Measurements from ENCODE around the gene PIEZO2. TPM values are rescaled to one million over a fixed set of nuclear protein-coding genes. Genes with fewer than 3 reads are reported as not detected.
A peak's percentile ranks its signal among the peaks of the same experiment; 100 is the strongest.

The PIEZO2 gene
- total and polyA plus RNA-seq, 8 donors = 0.38 to 11.1 (median 3.0) TPM

- ATAC-seq (no peak), FAIRE-seq (no peak), DNase-seq (no peak)
- Histone ChIP-seq H3K27ac (no peak overlapping the region), H3K27me3 (no peaks in the 10 kb centered on the region), H3K36me3 (no peaks in the 10 kb centered on the region), H3K9me3 (no peaks in the 10 kb centered on the region), H3K4me3 (no peak overlapping the region), H3K4me1 (no peaks in the 10 kb centered on the region)
- 57 to 70% methylated on average over 4 of the region's 4 CpGs for WGBS, 2 donors
- intact Hi-C loops (cut with DNase I) = no loop called here
- no peak for TF ChIP-seq CTCF (IDR thresholded peaks at IDR 0.05)
These were observed 460.6 kb downstream of the PIEZO2 start for GRCh38 chr18:10688766-10689165.

GRCh38 chr18:10687161-10687925 lies 462.0 kb downstream of the PIEZO2 start:
- DNase-seq (no peak), FAIRE-seq (no peak), ATAC-seq (no peak)
- 75 to 82% methylated on average over 8 of the region's 8 CpGs for WGBS, 2 donors
- Histone ChIP-seq H3K27ac (no peak overlapping the region), H3K9me3 (no peaks in the 10 kb centered on the region), H3K4me3 (no peak overlapping the region), H3K27me3 (no peaks in the 10 kb centered on the region), H3K36me3 (no peaks in the 10 kb centered on the region), H3K4me1 (no peaks in the 10 kb centered on the region)
- TF ChIP-seq CTCF (IDR thresholded peaks at IDR 0.05) = no peak
- intact Hi-C loops (cut with DNase I) = no loop called here

- WGBS, 2 donors = 2 to 35% methylated on average over 1 of the region's 1 CpG
- Histone ChIP-seq H3K36me3 (no peaks in the 10 kb centered on the region), H3K4me1 (no peaks in the 10 kb centered on the region), H3K9me3 (no peaks in the 10 kb centered on the region), H3K27ac (no peak overlapping the region), H3K4me3 (no peak overlapping the region), H3K27me3 (no peaks in the 10 kb centered on the region)
- TF ChIP-seq CTCF (IDR thresholded peaks at IDR 0.05) = no peak
- DNase-seq = no peak
- intact Hi-C loops (cut with DNase I) = no loop called here
- no peak for ATAC-seq
- FAIRE-seq = no peak
These were observed 463.1 kb downstream of the PIEZO2 start for GRCh38 chr18:10686308-10686707.

GRCh38 chr18:10685484-10685883 lies 463.9 kb downstream of the PIEZO2 start:
- H3K4me3 ChIP-seq = no peak overlapping the region
- H3K27ac ChIP-seq = no peak overlapping the region
- no peaks in the 10 kb centered on the region for H3K27me3 ChIP-seq
- no peak for TF ChIP-seq CTCF (IDR thresholded peaks at IDR 0.05)
- H3K4me1 ChIP-seq = no peaks in the 10 kb centered on the region
- ATAC-seq = no peak
- no peaks in the 10 kb centered on the region for H3K9me3 ChIP-seq
- FAIRE-seq = no peak
- DNase-seq = peak in 1 of 6 donors; percentile 11
- H3K36me3 ChIP-seq = no peaks in the 10 kb centered on the region
- 60 to 63% methylated on average over 15 of the region's 15 CpGs for WGBS, 2 donors
- intact Hi-C loops (cut with DNase I) = no loop called here

GRCh38 chr18:10682368-10682714 lies 467.0 kb downstream of the PIEZO2 start:
- Histone ChIP-seq H3K27me3 (no peaks in the 10 kb centered on the region), H3K9me3 (no peaks in the 10 kb centered on the region), H3K4me1 (no peaks in the 10 kb centered on the region), H3K36me3 (no peaks in the 10 kb centered on the region), H3K4me3 (no peak overlapping the region), H3K27ac (no peak overlapping the region)
- ATAC-seq (no peak), FAIRE-seq (no peak), DNase-seq (no peak)
- 72 to 85% methylated on average over 7 of the region's 7 CpGs for WGBS, 2 donors
- TF ChIP-seq CTCF (IDR thresholded peaks at IDR 0.05) = no peak
- intact Hi-C loops (cut with DNase I) = no loop called here
